ENCODE data around the gene CSNK2A3. TPM values are rescaled to one million over a fixed set of nuclear protein-coding genes. Genes with fewer than 3 reads are reported as not detected.

Gene CSNK2A3
- total and polyA plus RNA-seq, 2 of the 13 experiments (the other 11 are each of a cell fraction or from before 2014, with no cell fraction given) = 1.7 to 3.5 TPM

- TF ChIP-seq FUBP1 (CRISPR knock-in tag; IDR thresholded peaks at IDR 0.05; ENCODE audit: borderline replicate concordance) (no peak), ZNF687 (CRISPR knock-in tag; IDR thresholded peaks at IDR 0.05) (no peak), KLF6 (CRISPR knock-in tag; IDR thresholded peaks at IDR 0.05) (no peak), PCBP1 (IDR thresholded peaks at IDR 0.05; ENCODE audit: borderline replicate concordance, low read depth, low read length) (no peak), ATF7-NPFF (CRISPR knock-in tag; IDR thresholded peaks at IDR 0.05; ENCODE audit: low read depth) (no peak), BORCS8-MEF2B (CRISPR knock-in tag; IDR thresholded peaks at IDR 0.05) (no peak), RBAK (CRISPR knock-in tag; IDR thresholded peaks at IDR 0.05) (no peak)
These were observed 37.2 kb upstream of the CSNK2A3 start (continued) for GRCh38 chr11:11390068-11390771.

Data from HepG2 (cell line).